BE2C (cell line): ENCODE results near the gene PTPRN2.

Experiments
- DNase-seq: peaks from one replicate; pipeline ENCODE4 v3.0.0-alpha.2; 2020
- H3K27me3 ChIP-seq: fragments of 250-450 bp; sonication (Bioruptor Pico); 2 replicates; pipeline ENCODE4 v1.5.1; 2020; ENCODE audit warnings: mild to moderate bottlenecking
- H3K36me3 ChIP-seq: fragments of 250-450 bp; sonication (Bioruptor Pico); 2 replicates; pipeline ENCODE4 v1.5.1; 2020; ENCODE audit warnings: mild to moderate bottlenecking
- H3K4me1 ChIP-seq: fragments of 250-450 bp; sonication (Bioruptor Pico); 2 replicates; pipeline ENCODE4 v1.5.1; 2020
- H3K4me3 ChIP-seq: 2 replicates; pipeline ENCODE4 v1.5.1; 2011; ENCODE audit warnings: low read depth, low read length
- H3K9me3 ChIP-seq: fragments of 250-450 bp; sonication (Bioruptor Pico); 2 replicates; pipeline ENCODE4 v1.5.1; 2020
- CTCF ChIP-seq: IDR thresholded peaks from 2 replicates; pipeline ENCODE4 v1.5.1; 2012; ENCODE audit warnings: mild to moderate bottlenecking, low read depth, low read length

PTPRN2 gene

GRCh38 chr7:157890921-157891401 is 696.7 kb downstream of the PTPRN2 start:
- H3K36me3 ChIP-seq = no peaks in the 10 kb centered on the region
- H3K9me3 ChIP-seq = no peaks in the 10 kb centered on the region; the same call in 1 of the 2 replicates
- no peak for TF ChIP-seq CTCF
- no peak for DNase-seq
- no peak overlapping the region for H3K4me3 ChIP-seq
- no peaks in the 10 kb centered on the region for H3K4me1 ChIP-seq
- no peaks in the 10 kb centered on the region for H3K27me3 ChIP-seq

GRCh38 chr7:157889480-157889879 is 698.1 kb downstream of the PTPRN2 start:
- no peak for DNase-seq
- H3K9me3 ChIP-seq = no peaks in the 10 kb centered on the region; the same call in 1 of the 2 replicates
- no peaks in the 10 kb centered on the region for H3K4me1 ChIP-seq
- no peak for TF ChIP-seq CTCF
- no peaks in the 10 kb centered on the region for H3K27me3 ChIP-seq
- no peak overlapping the region for H3K4me3 ChIP-seq
- no peaks in the 10 kb centered on the region for H3K36me3 ChIP-seq

- Histone ChIP-seq H3K27me3 (no peaks in the 10 kb centered on the region), H3K9me3 (no peaks in the 10 kb centered on the region; the same call in 1 of the 2 replicates), H3K4me1 (no peaks in the 10 kb centered on the region), H3K36me3 (no peaks in the 10 kb centered on the region), H3K4me3 (no peak overlapping the region)
- DNase-seq = no peak
- no peak for TF ChIP-seq CTCF
Measured at GRCh38 chr7:157888579-157888978, 699.0 kb downstream of the PTPRN2 start.

- no peaks in the 10 kb centered on the region for H3K4me1 ChIP-seq
- H3K36me3 ChIP-seq = no peaks in the 10 kb centered on the region
- no peak overlapping the region for H3K4me3 ChIP-seq
- DNase-seq = no peak
- no peaks in the 10 kb centered on the region for H3K27me3 ChIP-seq
- no peak for TF ChIP-seq CTCF
- H3K9me3 ChIP-seq = no peaks in the 10 kb centered on the region; the same call in 1 of the 2 replicates
Measured at GRCh38 chr7:157887400-157887799, 700.2 kb downstream of the PTPRN2 start.

- no peak for TF ChIP-seq CTCF
- no peaks in the 10 kb centered on the region for H3K36me3 ChIP-seq
- no peaks in the 10 kb centered on the region for H3K4me1 ChIP-seq
- no peaks in the 10 kb centered on the region for H3K27me3 ChIP-seq
- DNase-seq = no peak
- H3K9me3 ChIP-seq = no peaks in the 10 kb centered on the region; the same call in 1 of the 2 replicates
- H3K4me3 ChIP-seq = no peak overlapping the region
Measured at GRCh38 chr7:157886711-157887110, 700.9 kb downstream of the PTPRN2 start.

- no peak for DNase-seq
- Histone ChIP-seq H3K4me1 (no peaks in the 10 kb centered on the region), H3K4me3 (no peak overlapping the region), H3K9me3 (no peaks in the 10 kb centered on the region; the same call in 1 of the 2 replicates), H3K36me3 (no peaks in the 10 kb centered on the region), H3K27me3 (no peaks in the 10 kb centered on the region)
- TF ChIP-seq CTCF = no peak
Measured at GRCh38 chr7:157886266-157886665, 701.4 kb downstream of the PTPRN2 start.
